Measurements from ENCODE around the gene NAB2.

DNA sequence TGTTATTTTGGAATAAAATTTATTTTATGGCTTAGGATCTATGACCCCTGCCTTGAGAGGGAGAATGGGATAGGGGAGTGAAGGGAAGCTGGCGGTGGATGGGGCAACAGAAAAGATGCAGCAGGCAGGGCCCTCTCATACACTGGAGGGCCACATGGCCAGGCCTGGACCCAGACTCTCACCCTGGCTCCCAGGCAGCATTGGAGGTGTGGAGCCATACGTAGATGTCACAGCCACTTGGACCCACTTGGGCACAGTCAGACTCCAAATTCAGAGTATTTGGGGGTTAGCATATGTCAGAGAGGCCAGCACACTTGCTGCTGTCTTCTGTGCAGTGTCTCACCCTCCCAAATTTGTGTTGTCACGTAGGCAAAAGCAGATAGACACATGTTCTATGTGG, 6.5 kb downstream of the NAB2 start:
- TF ChIP-seq, protein P1, sequence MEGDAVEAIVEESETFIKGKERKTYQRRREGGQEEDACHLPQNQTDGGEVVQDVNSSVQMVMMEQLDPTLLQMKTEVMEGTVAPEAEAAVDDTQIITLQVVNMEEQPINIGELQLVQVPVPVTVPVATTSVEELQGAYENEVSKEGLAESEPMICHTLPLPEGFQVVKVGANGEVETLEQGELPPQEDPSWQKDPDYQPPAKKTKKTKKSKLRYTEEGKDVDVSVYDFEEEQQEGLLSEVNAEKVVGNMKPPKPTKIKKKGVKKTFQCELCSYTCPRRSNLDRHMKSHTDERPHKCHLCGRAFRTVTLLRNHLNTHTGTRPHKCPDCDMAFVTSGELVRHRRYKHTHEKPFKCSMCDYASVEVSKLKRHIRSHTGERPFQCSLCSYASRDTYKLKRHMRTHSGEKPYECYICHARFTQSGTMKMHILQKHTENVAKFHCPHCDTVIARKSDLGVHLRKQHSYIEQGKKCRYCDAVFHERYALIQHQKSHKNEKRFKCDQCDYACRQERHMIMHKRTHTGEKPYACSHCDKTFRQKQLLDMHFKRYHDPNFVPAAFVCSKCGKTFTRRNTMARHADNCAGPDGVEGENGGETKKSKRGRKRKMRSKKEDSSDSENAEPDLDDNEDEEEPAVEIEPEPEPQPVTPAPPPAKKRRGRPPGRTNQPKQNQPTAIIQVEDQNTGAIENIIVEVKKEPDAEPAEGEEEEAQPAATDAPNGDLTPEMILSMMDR (IDR thresholded peaks at IDR 0.05; ENCODE audit: extremely low read depth in 1 of 2, insufficient read depth in 1 of 2, low read depth in 1 of 2, low read length in 2 of 2) = no peak
- no peak for TF ChIP-seq EZH2 (IDR thresholded peaks at IDR 0.05; ENCODE audit: borderline replicate concordance, low read depth, low read length, severe bottlenecking)
- TF ChIP-seq POLR2A (IDR thresholded peaks at IDR 0.05; ENCODE audit: low read depth, low read length) = no peak
- no peak for TF ChIP-seq MYC (IDR thresholded peaks at IDR 0.05; ENCODE audit: low read depth, low read length)
- TF ChIP-seq POLR2AphosphoS5 (IDR thresholded peaks at IDR 0.05; ENCODE audit: insufficient read depth, low read depth, low read length) = no peak
- no peak for TF ChIP-seq JUN (IDR thresholded peaks at IDR 0.05; ENCODE audit: borderline replicate concordance, insufficient read depth, insufficient read length, low read depth)
- TF ChIP-seq, protein P2, sequence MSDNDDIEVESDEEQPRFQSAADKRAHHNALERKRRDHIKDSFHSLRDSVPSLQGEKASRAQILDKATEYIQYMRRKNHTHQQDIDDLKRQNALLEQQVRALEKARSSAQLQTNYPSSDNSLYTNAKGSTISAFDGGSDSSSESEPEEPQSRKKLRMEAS (IDR thresholded peaks at IDR 0.05; ENCODE audit: insufficient read depth, insufficient read length) = no peak
- TF ChIP-seq FOS (IDR thresholded peaks at IDR 0.05; ENCODE audit: borderline replicate concordance, insufficient read depth, low read length) = no peak
- no peak for TF ChIP-seq GATA2 (IDR thresholded peaks at IDR 0.05; ENCODE audit: insufficient read depth, insufficient read length, low read depth, low read length)

Data from endothelial cell of umbilical vein (primary cell).